NCI-H2107 treated with DMSO at 0.1 percent for 48 hours (cell line): Measurements from ENCODE around the gene SPDYE17.
"Not testable (repeated sequence)": the region's sequence is repeated elsewhere in the genome, so short reads cannot be mapped to it uniquely, and the experiment has no call there.

ENCODE experiments used
- DNase-seq: peaks from one replicate; lab custom pipeline; 2025; ENCODE audit not compliant: unreplicated experiment; lab: John Stamatoyannopoulos, UW

SPDYE17 gene

DNA sequence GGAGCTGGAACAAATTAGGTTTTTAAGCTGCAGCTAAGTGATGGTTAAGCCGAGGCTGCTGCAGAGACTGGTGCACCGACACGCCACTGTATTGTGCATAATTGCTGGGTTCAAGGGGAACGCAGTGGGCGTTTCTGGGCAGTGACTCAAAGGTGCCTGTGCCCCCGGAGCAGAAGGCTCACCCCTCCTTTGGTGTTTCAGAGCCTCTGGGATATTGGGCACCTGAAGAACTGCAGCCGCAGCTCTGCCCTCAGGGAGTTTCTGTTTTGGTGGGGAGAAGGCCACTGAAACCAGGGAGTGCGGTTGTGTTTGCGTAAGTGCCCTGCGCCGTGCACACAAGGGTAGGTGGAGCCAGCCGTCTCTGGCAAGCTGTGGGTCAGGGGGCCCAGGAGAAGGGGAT is 57.8 kb downstream of the SPDYE17 start:
- not testable (repeated sequence) for DNase-seq

DNA sequence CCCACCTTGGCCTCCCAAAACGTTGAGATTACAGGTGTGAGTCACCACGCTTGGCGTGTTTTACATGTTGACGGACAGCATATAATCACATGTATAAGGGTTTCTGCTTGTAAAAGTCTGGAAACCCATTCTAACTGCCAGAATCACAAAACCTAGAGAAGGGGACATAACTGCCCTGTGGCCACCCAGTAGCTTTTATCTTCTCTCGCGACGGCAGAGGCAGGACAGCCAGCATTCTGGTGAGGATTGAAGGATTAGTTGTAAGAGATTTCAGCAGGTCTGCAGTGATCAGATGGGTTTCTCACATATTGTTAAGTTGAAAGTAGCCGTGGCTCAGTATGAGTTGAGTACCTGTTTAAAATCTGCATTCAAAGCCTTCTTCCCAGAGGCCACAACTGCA is 59.8 kb downstream of the SPDYE17 start:
- DNase-seq: not testable (repeated sequence)
